Mucosa of stomach (tissue), 1 donor: ENCODE measurements around the gene MCM8.
"Not testable (repeated sequence)": the region's sequence is repeated elsewhere in the genome, so short reads cannot be mapped to it uniquely, and the experiment has no call there.

ENCODE experiments used
- H3K27me3 ChIP-seq: one replicate; pipeline ENCODE4 v1.7.0; 2013; ENCODE audit warnings: mild to moderate bottlenecking, low read length; ENCODE audit not compliant: control insufficient read depth, insufficient read depth
- H3K36me3 ChIP-seq: one replicate; pipeline ENCODE4 v1.7.0; 2013; ENCODE audit warnings: low read length; ENCODE audit not compliant: control insufficient read depth, insufficient read depth
- H3K4me1 ChIP-seq: one replicate; pipeline ENCODE4 v1.7.0; 2013; ENCODE audit warnings: mild to moderate bottlenecking, low read length; ENCODE audit not compliant: control insufficient read depth, insufficient read depth
- H3K4me3 ChIP-seq: one replicate; pipeline ENCODE4 v1.7.0; 2013; ENCODE audit warnings: low read length
- H3K9ac ChIP-seq: one replicate; pipeline ENCODE4 v1.7.0; 2013; ENCODE audit warnings: mild to moderate bottlenecking, low read length, moderate library complexity
- H3K9me3 ChIP-seq: one replicate; pipeline ENCODE4 v1.7.0; 2013; ENCODE audit warnings: mild to moderate bottlenecking, low read length, moderate library complexity; ENCODE audit not compliant: control insufficient read depth
- donor health status: Pancreatic carcinoma.

Gene MCM8

DNA sequence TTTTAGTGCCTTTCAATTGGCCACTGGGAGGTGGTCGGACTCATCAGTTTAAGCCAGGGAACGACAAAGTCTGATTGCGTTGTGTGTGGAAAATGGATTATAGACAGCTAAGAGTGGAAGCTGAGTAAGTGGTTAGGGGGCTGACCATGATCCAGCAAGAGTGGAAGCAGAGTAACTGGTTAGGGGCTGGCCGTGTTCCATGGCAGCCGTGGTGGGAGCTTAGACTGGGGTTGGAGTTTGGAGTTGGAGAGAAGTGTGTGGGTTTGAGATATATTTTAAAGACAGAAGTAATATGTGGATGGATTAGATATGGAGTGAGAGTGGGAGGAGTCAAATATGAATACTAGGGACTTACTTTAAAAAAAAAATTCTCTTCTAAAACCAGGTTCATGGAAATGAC lies 61.7 kb downstream of the MCM8 start:
- peaks cover 6% of the 10 kb centered on the region for H3K36me3 ChIP-seq
- H3K27me3 ChIP-seq = no peaks in the 10 kb centered on the region

GRCh38 chr20:6014017-6014416 lies 63.6 kb downstream of the MCM8 start:
- no peak overlapping the region for H3K9ac ChIP-seq
- H3K27me3 ChIP-seq = no peaks in the 10 kb centered on the region
- H3K4me3 ChIP-seq = no peak overlapping the region
- H3K4me1 ChIP-seq = no peaks in the 10 kb centered on the region
- H3K9me3 ChIP-seq = no peaks in the 10 kb centered on the region
- H3K36me3 ChIP-seq = peaks cover 6% of the 10 kb centered on the region

More for the DNA sequence above, 61.7 kb downstream of the MCM8 start:
- Histone ChIP-seq H3K9ac (no peak overlapping the region), H3K9me3 (no peaks in the 10 kb centered on the region), H3K4me3 (no peak overlapping the region), H3K4me1 (peaks cover 1% of the 10 kb centered on the region)

DNA sequence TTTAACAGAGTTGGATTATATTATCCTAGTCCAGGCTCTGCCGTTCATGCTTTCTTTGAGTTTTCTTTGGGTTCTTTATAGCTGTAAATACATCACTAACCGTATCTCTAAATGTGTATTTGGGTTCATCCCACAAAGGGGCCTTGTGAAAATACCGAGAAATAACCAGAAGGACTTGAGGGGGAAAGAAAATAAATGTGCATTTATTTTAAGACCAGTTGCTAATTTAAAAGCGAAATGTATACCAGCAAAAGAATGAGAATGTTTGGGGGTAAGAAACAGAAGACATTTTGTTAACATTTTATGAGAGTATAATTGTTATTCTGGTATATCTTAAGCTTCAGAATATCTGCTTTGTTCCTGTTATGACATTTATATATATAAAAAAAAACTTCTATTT lies 64.5 kb downstream of the MCM8 start:
- Histone ChIP-seq H3K36me3 (peaks cover 6% of the 10 kb centered on the region), H3K4me1 (no peaks in the 10 kb centered on the region), H3K9me3 (no peaks in the 10 kb centered on the region)

DNA sequence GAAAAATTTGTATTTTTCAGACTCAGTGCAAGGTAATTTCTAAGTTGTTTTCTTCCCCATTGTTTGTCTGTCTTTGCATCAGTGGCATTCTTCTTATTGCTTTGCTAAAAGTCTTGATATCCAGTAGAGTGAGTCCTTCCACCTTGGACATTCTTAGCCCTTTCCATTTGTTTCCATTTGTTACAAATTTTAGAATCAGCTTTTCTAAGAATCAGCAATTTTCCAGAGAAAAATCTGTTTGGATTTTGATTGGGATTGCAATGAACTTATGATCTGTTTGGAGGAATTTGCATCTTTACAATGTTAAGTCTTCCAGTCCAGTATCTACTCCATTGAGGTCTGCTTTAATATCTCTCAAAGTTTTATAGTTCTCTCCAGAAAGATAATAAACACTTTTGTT lies 67.0 kb downstream of the MCM8 start:
- no peaks in the 10 kb centered on the region for H3K4me1 ChIP-seq
- H3K9me3 ChIP-seq = no peaks in the 10 kb centered on the region
- no peak overlapping the region for H3K4me3 ChIP-seq
- peaks cover 4% of the 10 kb centered on the region for H3K36me3 ChIP-seq
- H3K27me3 ChIP-seq = no peaks in the 10 kb centered on the region
- no peak overlapping the region for H3K9ac ChIP-seq

More for the DNA sequence above, 64.5 kb downstream of the MCM8 start:
- no peaks in the 10 kb centered on the region for H3K27me3 ChIP-seq
- no peak overlapping the region for H3K9ac ChIP-seq
- H3K4me3 ChIP-seq = no peak overlapping the region

DNA sequence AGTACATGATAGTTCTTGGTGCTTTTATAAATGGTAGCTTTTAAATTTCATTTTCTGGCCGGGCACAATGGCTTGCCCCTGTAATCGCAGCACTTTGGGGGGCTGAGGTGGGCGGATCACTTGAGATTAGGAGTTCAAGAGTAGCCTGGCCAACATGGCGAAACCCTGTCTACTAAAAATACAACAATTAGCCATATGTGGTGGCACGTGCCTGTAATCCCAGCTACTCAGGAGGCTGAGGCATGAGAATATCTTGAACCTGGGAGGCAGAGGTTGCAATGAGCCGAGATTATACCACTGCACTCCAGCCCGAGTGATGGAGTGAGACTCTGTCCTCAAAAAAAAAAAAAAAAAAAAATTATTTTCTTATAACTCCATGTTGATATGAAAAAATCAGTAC lies 67.4 kb downstream of the MCM8 start:
- Histone ChIP-seq H3K4me3 (no peak overlapping the region), H3K9me3 (no peaks in the 10 kb centered on the region), H3K27me3 (no peaks in the 10 kb centered on the region), H3K4me1 (no peaks in the 10 kb centered on the region), H3K36me3 (no peaks in the 10 kb centered on the region), H3K9ac (no peak overlapping the region)

- H3K9me3 ChIP-seq = no peaks in the 10 kb centered on the region
- no peaks in the 10 kb centered on the region for H3K4me1 ChIP-seq
- H3K9ac ChIP-seq = no peak overlapping the region
- no peak overlapping the region for H3K4me3 ChIP-seq
- H3K36me3 ChIP-seq = no peaks in the 10 kb centered on the region
- no peaks in the 10 kb centered on the region for H3K27me3 ChIP-seq
These were observed 74.3 kb downstream of the MCM8 start for GRCh38 chr20:6024768-6025167.

DNA sequence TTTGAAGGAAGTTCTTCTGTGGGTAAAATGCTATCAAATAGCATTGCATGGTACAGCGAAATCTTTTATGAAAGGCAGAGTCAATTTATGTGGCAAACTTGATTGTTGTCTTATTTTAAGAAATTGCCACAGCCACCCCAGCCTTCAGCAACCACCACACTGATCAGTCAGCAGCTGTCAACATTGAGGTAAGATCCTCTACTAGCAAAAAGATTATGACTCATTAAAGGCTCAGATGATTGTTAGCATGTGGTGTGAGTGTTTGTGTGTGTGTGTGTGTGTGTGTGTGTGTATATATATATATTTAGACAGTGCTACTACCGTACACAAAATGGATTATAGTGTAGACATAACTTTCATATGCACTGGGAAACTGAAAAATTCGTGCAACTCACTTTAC lies 75.6 kb downstream of the MCM8 start:
- H3K9me3 ChIP-seq = no peaks in the 10 kb centered on the region
- H3K9ac ChIP-seq = no peak overlapping the region
- no peaks in the 10 kb centered on the region for H3K4me1 ChIP-seq
- H3K27me3 ChIP-seq = no peaks in the 10 kb centered on the region
- no peak overlapping the region for H3K4me3 ChIP-seq
- H3K36me3 ChIP-seq = no peaks in the 10 kb centered on the region

DNA sequence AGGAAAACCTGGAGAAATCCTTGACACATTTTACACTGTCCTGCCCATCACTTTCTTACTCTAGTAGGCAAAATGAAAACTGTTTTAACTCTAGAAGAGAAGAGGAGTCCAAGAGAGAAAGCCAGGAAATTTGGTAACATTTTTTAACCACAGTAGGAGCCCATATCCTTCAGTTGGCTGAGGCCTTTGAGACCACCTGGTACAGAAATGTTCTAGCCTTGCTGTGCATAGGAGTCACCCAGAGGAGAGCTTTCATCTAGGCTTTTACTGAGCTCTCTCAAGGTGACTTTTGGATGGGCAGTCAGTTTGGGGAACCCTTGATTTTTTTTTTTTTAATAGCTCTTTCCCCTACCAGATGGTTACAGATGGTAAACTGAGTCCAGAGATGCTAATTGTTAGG lies 78.4 kb downstream of the MCM8 start:
- no peaks in the 10 kb centered on the region for H3K9me3 ChIP-seq
- H3K9ac ChIP-seq = no peak overlapping the region
- no peak overlapping the region for H3K4me3 ChIP-seq
- H3K4me1 ChIP-seq = peaks cover 5% of the 10 kb centered on the region
- H3K36me3 ChIP-seq = no peaks in the 10 kb centered on the region
- H3K27me3 ChIP-seq = no peaks in the 10 kb centered on the region

- Histone ChIP-seq H3K4me3 (no peak overlapping the region), H3K4me1 (peaks cover 12% of the 10 kb centered on the region), H3K27me3 (no peaks in the 10 kb centered on the region), H3K9me3 (no peaks in the 10 kb centered on the region), H3K9ac (no peak overlapping the region), H3K36me3 (no peaks in the 10 kb centered on the region)
These were observed 79.1 kb downstream of the MCM8 start for GRCh38 chr20:6029538-6029937.

- Histone ChIP-seq H3K36me3 (no peaks in the 10 kb centered on the region), H3K4me3 (no peak overlapping the region), H3K9ac (no peak overlapping the region), H3K27me3 (no peaks in the 10 kb centered on the region), H3K4me1 (peaks cover 14% of the 10 kb centered on the region), H3K9me3 (no peaks in the 10 kb centered on the region)
These were observed 80.1 kb downstream of the MCM8 start for GRCh38 chr20:6030453-6031080.

GRCh38 chr20:6032907-6033306 lies 82.5 kb downstream of the MCM8 start:
- peaks cover 14% of the 10 kb centered on the region for H3K4me1 ChIP-seq

DNA sequence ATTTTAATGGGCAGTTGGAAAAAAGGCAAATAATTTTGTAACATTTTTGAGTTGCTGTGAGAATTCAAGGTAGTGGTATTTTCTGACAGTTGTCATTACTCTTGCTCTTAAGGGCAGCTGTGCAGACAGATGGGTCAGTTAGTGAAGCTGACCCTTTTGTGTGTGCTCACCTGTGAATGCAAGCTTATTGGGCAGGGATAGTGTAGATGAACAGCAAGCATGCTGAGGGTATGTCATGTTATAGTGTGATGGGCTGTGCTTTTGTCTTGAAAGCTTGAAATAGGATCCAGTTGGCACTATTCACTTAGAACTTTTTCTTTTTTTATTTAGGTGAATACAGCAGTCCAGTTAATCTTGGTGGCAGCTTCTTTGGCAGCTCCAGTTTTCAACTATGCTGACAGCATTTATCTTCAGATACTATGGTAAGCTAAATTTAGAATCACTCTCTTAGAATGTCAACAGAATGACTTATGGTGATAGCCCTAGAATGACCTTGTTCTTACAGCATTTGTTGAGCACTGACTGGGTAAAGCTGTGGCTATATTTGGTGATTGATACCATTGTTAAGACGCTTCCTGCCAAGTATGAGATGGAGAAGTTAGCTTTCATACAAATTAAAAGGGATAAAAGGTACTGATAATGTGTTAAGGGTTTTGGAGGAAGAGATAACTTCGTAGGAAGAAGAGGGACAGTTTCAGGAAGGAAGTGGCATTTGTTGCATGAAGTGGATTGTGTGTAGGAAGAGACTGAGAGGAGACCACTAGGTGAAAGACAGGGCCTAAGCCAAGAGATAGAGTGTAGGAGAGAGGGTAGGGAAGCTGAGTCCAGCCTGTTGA lies 83.9 kb downstream of the MCM8 start:
- Histone ChIP-seq H3K4me3 (no peak overlapping the region), H3K9me3 (no peaks in the 10 kb centered on the region), H3K27me3 (no peaks in the 10 kb centered on the region), H3K36me3 (no peaks in the 10 kb centered on the region), H3K4me1 (peaks cover 14% of the 10 kb centered on the region), H3K9ac (no peak overlapping the region)

More at GRCh38 chr20:6032907-6033306, 82.5 kb downstream of the MCM8 start:
- H3K9me3 ChIP-seq, H3K9ac ChIP-seq, H3K27me3 ChIP-seq, H3K4me3 ChIP-seq, H3K36me3 ChIP-seq: not testable (repeated sequence)
